CD4-positive, alpha-beta memory T cell (primary cell): Measurements from ENCODE around the gene KRT6B. TPM values are rescaled to one million over a fixed set of nuclear protein-coding genes. Genes with fewer than 3 reads are reported as not detected.

Experiments used
- CTCF ChIA-PET: fragments of 350-600 bp; sonication (Branson Sonifier 250); formaldehyde crosslinking; loops from one replicate; lab custom pipeline; 2021; ENCODE audit warnings: inconsistent platforms; ENCODE audit not compliant: partially characterized antibody; lab: Charles Lee
- POLR2A ChIA-PET: fragments of 350-600 bp; sonication (Branson Sonifier 250); formaldehyde crosslinking; loops from one replicate; lab custom pipeline; 2021; ENCODE audit not compliant: partially characterized antibody; lab: Charles Lee
- DNase-seq, 5 donors: peaks; one replicate each; pipeline versions ENCODE4 v3.0.0 to v3.0.0-alpha.2; 2020 to 2022; ENCODE audit warnings: mixed read lengths in 1 of 5
- H3K27ac ChIP-seq: one replicate; pipeline ENCODE4 v1.7.0; 2013; ENCODE audit warnings: low read depth, low read length
- H3K27me3 ChIP-seq: 2 replicates; pipeline ENCODE4 v1.7.0; 2013; ENCODE audit warnings: mild to moderate bottlenecking, low read length, moderate library complexity; ENCODE audit not compliant: insufficient read depth
- H3K36me3 ChIP-seq: 2 replicates; pipeline ENCODE4 v1.7.0; 2013; ENCODE audit warnings: mild to moderate bottlenecking, low read length, moderate library complexity; ENCODE audit not compliant: insufficient read depth
- H3K4me1 ChIP-seq: 2 replicates; pipeline ENCODE4 v1.7.0; 2013; ENCODE audit warnings: mild to moderate bottlenecking, low read length, moderate library complexity; ENCODE audit not compliant: insufficient read depth
- H3K4me3 ChIP-seq, 2 donors: one replicate each; pipeline ENCODE4 v1.7.0; 2013; ENCODE audit warnings: low read length in 2 of 2, mild to moderate bottlenecking in 1 of 2
- H3K9me3 ChIP-seq, 2 donors: one replicate each; pipeline ENCODE4 v1.7.0; 2013; ENCODE audit warnings: low read length in 2 of 2, control low read depth in 1 of 2; ENCODE audit not compliant: control insufficient read depth in 1 of 2
- H3K27ac Mint-ChIP-seq, 7 donors: one replicate each; pipeline ENCODE4 v1.8.0; 2020 to 2021; ENCODE audit warnings: mixed read lengths in 7 of 7, mild to moderate bottlenecking in 6 of 7, inconsistent platforms in 3 of 7, moderate library complexity in 3 of 7
- H3K27me3 Mint-ChIP-seq, 2 donors: one replicate each; pipeline ENCODE4 v1.8.0; 2020 to 2021; ENCODE audit warnings: mixed read lengths in 2 of 2
- H3K36me3 Mint-ChIP-seq, 2 donors: one replicate each; pipeline ENCODE4 v1.8.0; 2020 to 2021; ENCODE audit warnings: mixed read lengths in 2 of 2, inconsistent platforms in 1 of 2, mild to moderate bottlenecking in 1 of 2
- H3K4me1 Mint-ChIP-seq, 4 donors: one replicate each; pipeline ENCODE4 v1.8.0; 2020 to 2021; ENCODE audit warnings: mixed read lengths in 4 of 4, mild to moderate bottlenecking in 1 of 4
- H3K4me3 Mint-ChIP-seq, 8 donors: one replicate each; pipeline ENCODE4 v1.8.0; 2020 to 2021; ENCODE audit warnings: mixed read lengths in 8 of 8, mild to moderate bottlenecking in 7 of 8, moderate library complexity in 6 of 8, inconsistent platforms in 3 of 8
- H3K9me3 Mint-ChIP-seq, 8 donors: one replicate each; pipeline ENCODE4 v1.8.0; 2020 to 2021; ENCODE audit warnings: mixed read lengths in 8 of 8, mild to moderate bottlenecking in 5 of 8, inconsistent platforms in 3 of 8, moderate library complexity in 1 of 8
- intact Hi-C: fragments of 100-400 bp; cut with micrococcal nuclease; formaldehyde crosslinking; loops from one replicate; pipeline ENCODE4 v1.15.1; 2023
- polyA plus RNA-seq, 2 donors: library from polyadenylated mRNA; unstranded; fragments of 300-500 nt; fragmentation: Illumina TruSeq; gene quantifications; one replicate each; pipeline ENCODE4 v1.2.3, GENCODE V29; 2021
- total RNA-seq, 2 experiments: library from RNA; stranded (reverse); gene quantifications; one replicate each; pipeline ENCODE4 v1.2.3, GENCODE V29; 2021

The KRT6B gene
- total and polyA plus RNA-seq, 4 experiments from 2014 or later, result not detected

- no peaks in the 10 kb centered on the region for H3K9me3 ChIP-seq
- Mint-ChIP-seq H3K27me3 (peaks cover 21 to 40% of the 10 kb centered on the region in 2 donors), H3K36me3 (no peaks in the 10 kb centered on the region), H3K4me1 (no peaks in the 10 kb centered on the region), H3K4me3 (no peak overlapping the region), H3K27ac (no peak overlapping the region), H3K9me3 (peaks cover 0 to 4% (median 0%) of the 10 kb centered on the region in 8 donors)
- no peak for DNase-seq
- intact Hi-C loops, result no loop called here
- no peak overlapping the region for H3K4me3 ChIP-seq
- no peaks in the 10 kb centered on the region for H3K36me3 ChIP-seq
- H3K27ac ChIP-seq, result no peak overlapping the region
- POLR2A ChIA-PET, result no interaction called here
- no peaks in the 10 kb centered on the region for H3K4me1 ChIP-seq
- CTCF ChIA-PET, result no interaction called here
- peaks cover 4% of the 10 kb centered on the region for H3K27me3 ChIP-seq
Observed at GRCh38 chr12:52436000-52436827, 15.7 kb downstream of the KRT6B start.

GRCh38 chr12:52435659-52435999 lies 16.3 kb downstream of the KRT6B start:
- no peak overlapping the region for H3K4me3 Mint-ChIP-seq
- ChIA-PET CTCF (no interaction called here), POLR2A (no interaction called here)

GRCh38 chr12:52434760-52435530 lies 17.0 kb downstream of the KRT6B start:
- no peak overlapping the region for H3K27ac Mint-ChIP-seq
- H3K27me3 Mint-ChIP-seq, result peaks cover 15 to 38% of the 10 kb centered on the region in 2 donors
- ChIA-PET POLR2A (no interaction called here), CTCF (no interaction called here)
- H3K36me3 ChIP-seq, result no peaks in the 10 kb centered on the region
- H3K9me3 Mint-ChIP-seq, result peaks cover 0 to 4% (median 0%) of the 10 kb centered on the region in 8 donors
- intact Hi-C loops, result no loop called here
- H3K4me3 ChIP-seq, result no peak overlapping the region
- no peak overlapping the region for H3K4me3 Mint-ChIP-seq
- no peak overlapping the region for H3K27ac ChIP-seq
- no peak for DNase-seq
- peaks cover 4% of the 10 kb centered on the region for H3K27me3 ChIP-seq
- no peaks in the 10 kb centered on the region for H3K4me1 Mint-ChIP-seq
- H3K4me1 ChIP-seq, result no peaks in the 10 kb centered on the region
- no peaks in the 10 kb centered on the region for H3K36me3 Mint-ChIP-seq
- H3K9me3 ChIP-seq, result no peaks in the 10 kb centered on the region

More at GRCh38 chr12:52435659-52435999, 16.3 kb downstream of the KRT6B start:
- peaks cover 0 to 4% (median 0%) of the 10 kb centered on the region in 8 donors for H3K9me3 Mint-ChIP-seq
- Histone ChIP-seq H3K27ac (no peak overlapping the region), H3K36me3 (no peaks in the 10 kb centered on the region), H3K4me3 (no peak overlapping the region), H3K4me1 (no peaks in the 10 kb centered on the region), H3K27me3 (peaks cover 4% of the 10 kb centered on the region), H3K9me3 (no peaks in the 10 kb centered on the region)
- H3K27me3 Mint-ChIP-seq, result peaks cover 16 to 35% of the 10 kb centered on the region in 2 donors
- no peaks in the 10 kb centered on the region for H3K4me1 Mint-ChIP-seq
- no peak for DNase-seq
- H3K36me3 Mint-ChIP-seq, result no peaks in the 10 kb centered on the region
- H3K27ac Mint-ChIP-seq, result no peak overlapping the region
- intact Hi-C loops, result no loop called here

- no peak within 1 kb of the TSS for H3K27ac ChIP-seq
- no peaks in the 10 kb centered on the region for H3K36me3 Mint-ChIP-seq
- CTCF ChIA-PET, result no interaction called here
- no peak within 1 kb of the TSS for H3K4me3 ChIP-seq
- H3K36me3 ChIP-seq, result no peaks in the 10 kb centered on the region
- POLR2A ChIA-PET, result no interaction called here
- intact Hi-C loops, result no loop called here
- DNase-seq, result no peak
- no peak within 1 kb of the TSS for H3K27ac Mint-ChIP-seq
- H3K27me3 Mint-ChIP-seq, result peaks cover 13 to 38% of the 10 kb centered on the region in 2 donors
- no peaks in the 10 kb centered on the region for H3K4me1 ChIP-seq
- peaks cover 0 to 4% (median 0%) of the 10 kb centered on the region in 8 donors for H3K9me3 Mint-ChIP-seq
- no peak within 1 kb of the TSS for H3K4me3 Mint-ChIP-seq
- peaks cover 4% of the 10 kb centered on the region for H3K27me3 ChIP-seq
- no peaks in the 10 kb centered on the region for H3K9me3 ChIP-seq
- no peaks in the 10 kb centered on the region for H3K4me1 Mint-ChIP-seq
Observed at GRCh38 chr12:52434081-52434733, 17.7 kb downstream of the KRT6B start, which contains the start of gene KRT75. KRT75 (minus strand) TSS chr12:52434371; CDS start chr12:52434304, 67 bp downstream.

- H3K27me3 Mint-ChIP-seq, result peaks cover 14 to 42% of the 10 kb centered on the region in 2 donors
- Histone ChIP-seq H3K4me3 (no peak overlapping the region), H3K27me3 (peaks cover 4% of the 10 kb centered on the region), H3K9me3 (no peaks in the 10 kb centered on the region), H3K36me3 (no peaks in the 10 kb centered on the region), H3K4me1 (no peaks in the 10 kb centered on the region), H3K27ac (no peak overlapping the region)
- no peak for DNase-seq
- no peak overlapping the region for H3K4me3 Mint-ChIP-seq
- no peaks in the 10 kb centered on the region for H3K36me3 Mint-ChIP-seq
- H3K4me1 Mint-ChIP-seq, result no peaks in the 10 kb centered on the region
- POLR2A ChIA-PET, result no interaction called here
- H3K9me3 Mint-ChIP-seq, result peaks cover 0 to 4% (median 0%) of the 10 kb centered on the region in 8 donors
- intact Hi-C loops, result no loop called here
- no peak overlapping the region for H3K27ac Mint-ChIP-seq
- CTCF ChIA-PET, result no interaction called here
Observed at GRCh38 chr12:52433501-52434080, 18.4 kb downstream of the KRT6B start.

- Mint-ChIP-seq H3K9me3 (peaks cover 0 to 4% (median 0%) of the 10 kb centered on the region in 8 donors), H3K27me3 (peaks cover 13 to 42% of the 10 kb centered on the region in 2 donors), H3K4me3 (no peak overlapping the region), H3K36me3 (no peaks in the 10 kb centered on the region), H3K4me1 (no peaks in the 10 kb centered on the region), H3K27ac (no peak overlapping the region)
- H3K27ac ChIP-seq, result no peak overlapping the region
- ChIA-PET POLR2A (no interaction called here), CTCF (no interaction called here)
- no peaks in the 10 kb centered on the region for H3K36me3 ChIP-seq
- no peak for DNase-seq
- H3K4me1 ChIP-seq, result no peaks in the 10 kb centered on the region
- no peak overlapping the region for H3K4me3 ChIP-seq
- peaks cover 4% of the 10 kb centered on the region for H3K27me3 ChIP-seq
- H3K9me3 ChIP-seq, result no peaks in the 10 kb centered on the region
- intact Hi-C loops, result no loop called here
Observed at GRCh38 chr12:52432559-52433207, 19.3 kb downstream of the KRT6B start.
